LNCaP clone FGC (cell line): ENCODE data around the gene SRY.
"Not testable (repeated sequence)": the region's sequence is repeated elsewhere in the genome, so short reads cannot be mapped to it uniquely, and the experiment has no call there.

Source experiments
- DNase-seq: peaks from one replicate; pipeline ENCODE4 v3.0.0-alpha.2; 2011; ENCODE audit warnings: low read depth
- H3K4me3 ChIP-seq: 2 replicates; pipeline ENCODE4 v1.5.1; 2011; ENCODE audit warnings: mild to moderate bottlenecking, low read depth, low read length, control low read depth
- CTCF ChIP-seq: IDR thresholded peaks from 2 replicates; pipeline ENCODE4 v1.5.1; 2012; ENCODE audit warnings: mild to moderate bottlenecking; ENCODE audit not compliant: control insufficient read depth, insufficient read depth; ENCODE audit errors: extremely low read depth

Gene SRY

GRCh38 chrY:2787600-2787999 lies at the start of gene SRY:
TSS of gene SRY (minus strand) at chrY:2787682. CDS start at chrY:2787603, 79 bp downstream.
- TF ChIP-seq CTCF: no peak
- no peak for DNase-seq
- H3K4me3 ChIP-seq: no peak within 1 kb of the TSS

GRCh38 chrY:2837078-2837477 lies 49.6 kb upstream of the SRY start:
- no peak for DNase-seq
- H3K4me3 ChIP-seq: no peak overlapping the region
- no peak for TF ChIP-seq CTCF

- DNase-seq: peak; percentile 35
- no peak overlapping the region for H3K4me3 ChIP-seq
- TF ChIP-seq CTCF: no peak
Observed at GRCh38 chrY:2835230-2835629, 47.7 kb upstream of the SRY start.

- H3K4me3 ChIP-seq: no peak overlapping the region
- DNase-seq: no peak
- no peak for TF ChIP-seq CTCF
Observed at GRCh38 chrY:2828497-2828896, 41.0 kb upstream of the SRY start.

- no peak for TF ChIP-seq CTCF
- no peak for DNase-seq
- H3K4me3 ChIP-seq: no peak overlapping the region
Observed at GRCh38 chrY:2824471-2824870, 37.0 kb upstream of the SRY start.

GRCh38 chrY:2817146-2817896 lies 29.8 kb upstream of the SRY start:
- H3K4me3 ChIP-seq, DNase-seq: not testable (repeated sequence)

GRCh38 chrY:2800246-2800645 lies 12.8 kb upstream of the SRY start:
- peak; percentile 33 for TF ChIP-seq CTCF
- peak; percentile 6 for DNase-seq
- H3K4me3 ChIP-seq: no peak overlapping the region

GRCh38 chrY:2797991-2798390 lies 10.5 kb upstream of the SRY start:
- peak; percentile 10 for DNase-seq
- H3K4me3 ChIP-seq: no peak overlapping the region
- TF ChIP-seq CTCF: no peak
